K562 (cell line): ENCODE data around the gene PTPN14.

Experiments used
- BRCA1 ChIP-seq, 2 experiments: fragments of 450-650 bp in 1 of 2; sonication (generic) in 1 of 2; formaldehyde crosslinking in 1 of 2; IDR thresholded peaks; 2 replicates each; pipeline versions ENCODE4 v1.5.0 to v1.6.1; 2017 to 2020; ENCODE audit warnings: mild to moderate bottlenecking in 1 of 2, missing genetic modification reagents in 1 of 2
- GABPA ChIP-seq: fragments of 200-800 bp; sonication (Bioruptor generic); conservative IDR thresholded peaks from 2 replicates; pipeline ENCODE4 v1.6.1; 2016; ENCODE audit warnings: low read depth, missing genetic modification characterization, missing compliant biosample characterization
- GTF2B ChIP-seq: IDR thresholded peaks from 2 replicates; pipeline ENCODE4 v1.6.1; 2011; ENCODE audit not compliant: insufficient read length; ENCODE audit errors: extremely low read depth
- RB1 ChIP-seq: fragments of 450-650 bp; IDR thresholded peaks from 2 replicates; pipeline ENCODE4 v1.6.1; 2017; ENCODE audit warnings: low read depth, mild to moderate bottlenecking
- YBX1 ChIP-seq: fragments of 450-650 bp; IDR thresholded peaks from 2 replicates; pipeline ENCODE4 v1.7.1; 2016; ENCODE audit warnings: mild to moderate bottlenecking
- ZBTB11 ChIP-seq, 3 experiments: fragments of 200-800 bp in 1 of 3; fragments of 250-450 bp in 1 of 3; fragments of 450-650 bp in 1 of 3; sonication (Bioruptor Pico) in 1 of 3; sonication (Bioruptor generic) in 1 of 3; formaldehyde crosslinking in 1 of 3; IDR thresholded peaks; 2 replicates each; pipeline versions ENCODE4 v1.6.1 to v1.8.0; 2016 to 2022; ENCODE audit warnings: mild to moderate bottlenecking in 2 of 3, missing genetic modification characterization in 2 of 3, missing compliant biosample characterization in 1 of 3, moderate library complexity in 1 of 3
- ZBTB7A ChIP-seq: IDR thresholded peaks from 2 replicates; pipeline ENCODE4 v1.6.1; 2011; ENCODE audit warnings: low read depth, mild to moderate bottlenecking, low read length, moderate library complexity, borderline replicate concordance; ENCODE audit not compliant: control insufficient read depth

GRCh38 chr1:214510914-214511638 lies 40.3 kb downstream of the PTPN14 start:
- TF ChIP-seq ZBTB11 (CRISPR knock-in tag; IDR thresholded peaks at IDR 0.05) = no peak
- TF ChIP-seq GTF2B = no peak
- no peak for TF ChIP-seq YBX1
- no peak for TF ChIP-seq RB1
- TF ChIP-seq GABPA (tag) = no peak
- no peak for TF ChIP-seq ZBTB7A
- TF ChIP-seq BRCA1 (IDR thresholded peaks at IDR 0.05) = no peak
- TF ChIP-seq BRCA1 (CRISPR knock-in tag; IDR thresholded peaks at IDR 0.05) = no peak
